ENCODE data around the gene LRFN2.

- TF ChIP-seq CTCF (IDR thresholded peaks at IDR 0.05) (no peak), POLR2A (IDR thresholded peaks at IDR 0.05) (no peak), EP300 (IDR thresholded peaks at IDR 0.05) (no peak), POLR2AphosphoS5 (IDR thresholded peaks at IDR 0.05) (no peak)
These were observed 192.0 kb downstream of the LRFN2 start for GRCh38 chr6:40395066-40395697.
